Measurements from ENCODE around the gene B3GNT5.

- TF ChIP-seq CTCF (IDR thresholded peaks at IDR 0.05; ENCODE audit: low read depth, low read length, poor library complexity, severe bottlenecking), result no peak
- no peak for TF ChIP-seq EZH2phosphoT487 (IDR thresholded peaks at IDR 0.05; ENCODE audit: borderline replicate concordance, low read length)
Observed at GRCh38 chr3:183239046-183239445, 14.0 kb upstream of the B3GNT5 start.
